AG09319 (cell line): Measurements from ENCODE around the gene PARP9.
"Not testable (repeated sequence)": the region's sequence is repeated elsewhere in the genome, so short reads cannot be mapped to it uniquely, and the experiment has no call there.

ENCODE experiments used
- DNase-seq: peaks from one replicate; pipeline ENCODE4 v3.0.0-alpha.2; 2010; ENCODE audit warnings: low read depth; ENCODE audit errors: extremely low read depth
- CTCF ChIP-seq: IDR thresholded peaks from 2 replicates; pipeline ENCODE4 v1.5.1; 2011; ENCODE audit warnings: low read depth, mild to moderate bottlenecking, inconsistent platforms, low read length, moderate library complexity

PARP9 gene

GRCh38 chr3:122513386-122514122, 50.5 kb downstream of the PARP9 start:
- TF ChIP-seq CTCF, result no peak
- no peak for DNase-seq

DNA sequence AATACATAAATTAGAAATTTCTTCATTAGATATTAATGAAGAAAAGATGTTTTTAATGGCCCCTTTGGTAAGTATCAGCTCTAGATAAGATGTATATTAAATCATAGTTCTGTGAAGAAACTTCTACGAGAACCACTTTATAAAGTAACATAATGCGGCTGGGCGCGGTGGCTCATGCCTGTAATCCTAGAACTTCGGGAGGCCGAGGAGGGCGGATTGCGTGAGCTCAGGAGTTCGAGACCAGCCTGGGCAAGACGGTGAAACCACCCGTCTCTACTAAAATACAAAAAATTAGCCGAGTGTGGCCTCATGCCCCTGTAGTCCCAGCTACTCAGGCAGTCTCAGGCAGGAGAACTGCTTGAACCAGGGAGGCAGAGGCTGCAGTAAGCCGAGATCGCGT, 51.8 kb downstream of the PARP9 start:
- no peak for TF ChIP-seq CTCF
- no peak for DNase-seq

DNA sequence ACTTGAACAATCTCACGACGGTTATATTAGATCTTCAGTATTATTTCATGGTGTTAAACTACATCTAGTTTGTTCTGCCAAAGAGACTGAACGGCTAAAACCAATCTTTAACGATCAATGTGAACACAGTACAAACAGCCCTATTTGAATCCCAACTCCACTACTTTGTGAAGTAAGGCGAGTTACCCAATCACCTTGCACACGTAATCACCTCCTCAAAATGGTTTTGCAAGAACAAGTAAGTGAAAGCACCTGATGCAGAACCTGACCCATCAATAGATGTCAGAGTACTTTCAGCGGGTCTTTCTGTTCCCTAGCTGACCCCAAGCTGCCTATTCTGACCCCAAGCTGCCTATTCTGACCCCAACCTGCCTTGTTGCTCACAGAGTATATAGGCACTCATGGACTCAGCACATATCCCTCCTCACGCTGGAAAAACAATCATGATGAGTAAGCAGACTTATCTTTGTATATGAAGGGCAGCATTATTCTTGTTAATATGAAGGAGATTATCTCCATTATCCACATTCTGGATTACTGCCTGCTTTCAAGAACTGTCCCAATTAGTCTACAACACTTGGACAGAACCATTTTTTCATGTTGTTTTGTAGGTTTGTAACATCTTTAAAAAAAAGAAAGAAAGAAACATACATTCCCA, 53.1 kb downstream of the PARP9 start:
- TF ChIP-seq CTCF, result no peak
- no peak for DNase-seq

GRCh38 chr3:122508944-122509343, 55.2 kb downstream of the PARP9 start:
- DNase-seq, result not testable (repeated sequence)

DNA sequence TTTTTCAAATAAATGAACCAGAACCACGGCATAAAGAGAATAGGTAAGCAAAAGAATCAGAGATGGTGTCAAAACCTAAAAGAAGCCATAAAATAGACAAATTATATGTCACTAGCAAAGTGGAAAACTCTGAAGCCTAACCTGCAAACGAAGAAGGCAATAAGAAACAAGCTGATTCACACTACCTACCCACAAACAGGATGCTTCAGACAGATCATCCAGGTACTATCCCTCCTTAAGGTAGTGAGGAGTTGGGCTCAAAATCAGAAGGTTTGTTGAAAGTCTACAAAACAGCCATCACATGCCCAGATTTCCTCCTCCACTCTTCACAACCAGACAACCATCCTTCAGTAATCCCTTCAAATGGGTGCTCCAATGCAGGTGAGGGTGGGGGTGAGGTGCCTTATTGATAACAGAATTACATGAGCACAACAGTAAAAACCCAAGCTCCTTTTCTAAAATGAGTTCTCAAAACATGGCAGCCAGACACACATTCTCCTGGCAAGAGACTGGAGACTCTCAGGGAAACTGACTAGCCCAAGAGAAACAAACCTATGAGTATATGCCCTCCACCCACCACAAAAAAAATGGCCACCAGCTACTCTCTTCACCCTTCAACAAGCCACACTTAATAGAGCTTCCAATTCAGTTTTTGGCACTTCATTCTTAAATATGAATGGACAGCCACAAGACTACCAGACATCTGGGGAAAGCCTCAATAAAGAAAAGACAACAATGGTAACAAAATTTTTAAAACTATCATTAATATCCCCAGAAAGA, 55.8 kb downstream of the PARP9 start:
- no peak for DNase-seq
- no peak for TF ChIP-seq CTCF

DNA sequence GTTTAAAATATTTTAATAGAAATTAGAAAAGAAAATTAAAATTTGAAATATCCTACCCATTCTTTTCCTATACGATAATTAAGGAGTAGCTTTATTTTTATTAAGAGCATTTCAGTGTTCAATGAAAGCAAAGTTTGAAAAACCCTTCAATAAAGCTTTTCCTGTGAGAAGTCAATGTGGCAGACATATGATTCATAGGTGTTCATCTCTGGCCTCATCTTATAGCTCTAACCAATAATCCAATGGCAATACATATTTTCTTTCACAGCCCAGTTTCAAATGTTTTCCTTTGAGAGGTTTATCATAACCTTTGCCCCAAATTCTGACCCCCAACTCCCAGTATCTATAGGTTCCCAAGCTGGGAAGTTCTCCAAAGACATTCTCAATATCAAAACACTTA, 57.6 kb downstream of the PARP9 start:
- no peak for TF ChIP-seq CTCF
- no peak for DNase-seq

- no peak for DNase-seq
- TF ChIP-seq CTCF, result no peak
These were observed 58.4 kb downstream of the PARP9 start for GRCh38 chr3:122505676-122506075.
